A204.1 (cell line): Measurements from ENCODE around the gene SMARCD1.
"Not testable (repeated sequence)": the region's sequence is repeated elsewhere in the genome, so short reads cannot be mapped to it uniquely, and the experiment has no call there.

Experiments used
- FAIRE-seq: peaks from 2 replicates; lab custom pipeline; 2012; peaks lifted over from hg19 to GRCh38; lab: Jason Lieb, UNC

Gene SMARCD1

DNA sequence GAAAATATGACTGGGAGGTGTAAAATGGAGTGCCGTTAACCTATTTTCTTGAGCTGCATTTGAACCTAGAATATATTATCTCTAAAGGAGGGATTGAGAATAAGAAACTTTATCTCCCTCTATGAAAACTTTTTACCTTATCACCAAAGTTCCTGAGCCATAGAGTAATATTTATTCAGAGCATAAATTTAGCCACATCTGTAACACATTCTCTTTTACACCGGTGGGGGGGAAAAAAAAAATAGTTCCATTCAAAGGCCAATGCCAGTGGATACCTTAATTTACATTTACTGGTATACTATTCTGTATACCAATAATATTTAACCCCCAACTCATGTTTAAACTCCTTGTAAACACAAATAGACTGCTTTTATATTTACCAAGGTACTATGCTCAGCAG lies 60.3 kb downstream of the SMARCD1 start:
- FAIRE-seq = no peak

DNA sequence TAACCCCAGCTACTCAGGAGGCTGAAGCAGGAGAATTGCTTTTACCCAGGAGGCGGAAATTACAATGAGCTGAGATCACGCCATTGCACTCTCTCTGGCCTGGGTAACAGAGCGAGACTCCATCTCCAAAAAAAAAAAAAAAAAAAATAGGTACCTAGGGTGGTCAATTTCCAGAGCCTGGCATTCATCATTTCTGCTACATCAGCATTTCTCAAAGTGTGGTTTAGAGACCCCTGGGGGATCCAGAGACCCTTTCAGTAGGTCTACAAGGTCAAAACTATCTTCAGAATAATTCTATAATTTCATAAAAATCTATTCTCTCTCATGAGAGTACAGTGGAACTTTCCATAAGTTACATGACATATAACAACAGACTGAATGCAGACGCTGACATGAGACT lies 62.1 kb downstream of the SMARCD1 start:
- FAIRE-seq = no peak

GRCh38 chr12:50148011-50148410 lies 62.9 kb downstream of the SMARCD1 start:
- FAIRE-seq = not testable (repeated sequence)

GRCh38 chr12:50149311-50149710 lies 64.2 kb downstream of the SMARCD1 start:
- FAIRE-seq = no peak
